LNCaP clone FGC (cell line): ENCODE results near the gene UNC13A.

ENCODE experiments used
- DNase-seq: peaks from one replicate; pipeline ENCODE4 v3.0.0-alpha.2; 2011; ENCODE audit warnings: low read depth
- H3K4me3 ChIP-seq: 2 replicates; pipeline ENCODE4 v1.5.1; 2011; ENCODE audit warnings: mild to moderate bottlenecking, low read depth, low read length, control low read depth
- CTCF ChIP-seq: IDR thresholded peaks from 2 replicates; pipeline ENCODE4 v1.5.1; 2012; ENCODE audit warnings: mild to moderate bottlenecking; ENCODE audit not compliant: control insufficient read depth, insufficient read depth; ENCODE audit errors: extremely low read depth

Gene UNC13A

GRCh38 chr19:17584132-17584531, 104.0 kb downstream of the UNC13A start:
- no peak for TF ChIP-seq CTCF
- DNase-seq: no peak
- no peak overlapping the region for H3K4me3 ChIP-seq

- H3K4me3 ChIP-seq: no peak overlapping the region
- no peak for DNase-seq
- TF ChIP-seq CTCF: no peak
These were observed 105.5 kb downstream of the UNC13A start for GRCh38 chr19:17582613-17583012.

- no peak for TF ChIP-seq CTCF
- H3K4me3 ChIP-seq: no peak overlapping the region
- no peak for DNase-seq
These were observed 106.8 kb downstream of the UNC13A start for GRCh38 chr19:17581211-17581874.

- TF ChIP-seq CTCF: no peak
- no peak for DNase-seq
- no peak overlapping the region for H3K4me3 ChIP-seq
These were observed 107.5 kb downstream of the UNC13A start for GRCh38 chr19:17580470-17581144.

GRCh38 chr19:17579661-17580244, 108.4 kb downstream of the UNC13A start:
- TF ChIP-seq CTCF: no peak
- no peak overlapping the region for H3K4me3 ChIP-seq
- DNase-seq: no peak

- no peak for DNase-seq
- TF ChIP-seq CTCF: no peak
- H3K4me3 ChIP-seq: no peak overlapping the region
These were observed 110.6 kb downstream of the UNC13A start for GRCh38 chr19:17577457-17578097.
